NCI-H1930 (cell line): ENCODE results near the gene TRAPPC6A.

Source experiments
- DNase-seq, 2 experiments: peaks; one replicate each; lab custom pipeline; 2025; lab: John Stamatoyannopoulos, UW

Gene TRAPPC6A

GRCh38 chr19:45186509-45187334 is 8.7 kb upstream of the TRAPPC6A start:
- no peak for DNase-seq

- no peak for DNase-seq
Observed at GRCh38 chr19:45184115-45184514, 6.1 kb upstream of the TRAPPC6A start.

GRCh38 chr19:45182758-45183157 is 4.7 kb upstream of the TRAPPC6A start:
- no peak for DNase-seq

- no peak for DNase-seq
Observed at GRCh38 chr19:45180936-45181335, 2.9 kb upstream of the TRAPPC6A start.

GRCh38 chr19:45179892-45180370 is 1.9 kb upstream of the TRAPPC6A start:
- no peak for DNase-seq

GRCh38 chr19:45179072-45179891 is 1.2 kb upstream of the TRAPPC6A start:
- no peak for DNase-seq

- DNase-seq: peak; percentile 100
Observed at GRCh38 chr19:45178262-45179071, 430 bp upstream of the TRAPPC6A start, which contains the start of gene BLOC1S3. TSS of gene BLOC1S3 (plus strand) at chr19:45178784. CDS start at chr19:45179297, 513 bp downstream.

GRCh38 chr19:45175515-45176345 is 2.3 kb downstream of the TRAPPC6A start:
- no peak for DNase-seq

- DNase-seq: no peak
Observed at GRCh38 chr19:45173816-45174215, 4.2 kb downstream of the TRAPPC6A start.

GRCh38 chr19:45172611-45173208 is 5.3 kb downstream of the TRAPPC6A start:
- DNase-seq: no peak

- DNase-seq: no peak
Observed at GRCh38 chr19:45172173-45172572, 5.9 kb downstream of the TRAPPC6A start.

- no peak for DNase-seq
Observed at GRCh38 chr19:45171211-45171623, 6.8 kb downstream of the TRAPPC6A start.

GRCh38 chr19:45170146-45171106 is 7.6 kb downstream of the TRAPPC6A start:
- DNase-seq: no peak

GRCh38 chr19:45169602-45170001 is 8.4 kb downstream of the TRAPPC6A start:
- no peak for DNase-seq

GRCh38 chr19:45168767-45169351 is 9.2 kb downstream of the TRAPPC6A start:
- no peak for DNase-seq

GRCh38 chr19:45166723-45167252 is 11.2 kb downstream of the TRAPPC6A start:
- no peak for DNase-seq

GRCh38 chr19:45164577-45165335 is 13.3 kb downstream of the TRAPPC6A start:
- no peak for DNase-seq
